PC-9 (cell line): ENCODE results near the gene CAP2.

Experiments
- EZH2 ChIP-seq: fragments of 200-600 bp; sonication (generic); IDR thresholded peaks from 2 replicates; pipeline ENCODE4 v1.8.0; 2017; ENCODE audit warnings: antibody characterized with exemption, low read depth
- TF ChIP-seq, protein P1 (sequence below): fragments of 200-600 bp; sonication (generic); conservative IDR thresholded peaks from 2 replicates; pipeline ENCODE4 v1.6.1; 2017; ENCODE audit warnings: mixed run types, antibody characterized with exemption, mild to moderate bottlenecking, moderate library complexity

DNA sequence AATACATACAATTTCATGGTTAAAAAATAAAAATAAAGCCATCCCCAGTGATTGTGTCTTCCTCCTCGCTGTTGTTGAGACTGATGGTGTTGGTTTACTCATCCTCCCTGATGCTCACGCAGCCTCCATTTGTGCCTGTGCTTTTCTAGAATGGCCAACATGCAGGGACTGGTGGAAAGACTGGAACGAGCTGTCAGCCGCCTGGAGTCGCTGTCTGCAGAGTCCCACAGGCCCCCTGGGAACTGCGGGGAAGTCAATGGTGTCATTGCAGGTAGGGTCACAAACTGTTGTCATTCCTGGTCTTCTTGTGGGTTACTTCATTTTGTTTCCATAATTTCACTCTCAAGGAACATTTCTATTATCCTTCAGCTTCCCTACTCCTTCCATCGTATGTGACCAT lies 28.0 kb downstream of the CAP2 start:
- TF ChIP-seq, protein P1, sequence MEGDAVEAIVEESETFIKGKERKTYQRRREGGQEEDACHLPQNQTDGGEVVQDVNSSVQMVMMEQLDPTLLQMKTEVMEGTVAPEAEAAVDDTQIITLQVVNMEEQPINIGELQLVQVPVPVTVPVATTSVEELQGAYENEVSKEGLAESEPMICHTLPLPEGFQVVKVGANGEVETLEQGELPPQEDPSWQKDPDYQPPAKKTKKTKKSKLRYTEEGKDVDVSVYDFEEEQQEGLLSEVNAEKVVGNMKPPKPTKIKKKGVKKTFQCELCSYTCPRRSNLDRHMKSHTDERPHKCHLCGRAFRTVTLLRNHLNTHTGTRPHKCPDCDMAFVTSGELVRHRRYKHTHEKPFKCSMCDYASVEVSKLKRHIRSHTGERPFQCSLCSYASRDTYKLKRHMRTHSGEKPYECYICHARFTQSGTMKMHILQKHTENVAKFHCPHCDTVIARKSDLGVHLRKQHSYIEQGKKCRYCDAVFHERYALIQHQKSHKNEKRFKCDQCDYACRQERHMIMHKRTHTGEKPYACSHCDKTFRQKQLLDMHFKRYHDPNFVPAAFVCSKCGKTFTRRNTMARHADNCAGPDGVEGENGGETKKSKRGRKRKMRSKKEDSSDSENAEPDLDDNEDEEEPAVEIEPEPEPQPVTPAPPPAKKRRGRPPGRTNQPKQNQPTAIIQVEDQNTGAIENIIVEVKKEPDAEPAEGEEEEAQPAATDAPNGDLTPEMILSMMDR = no peak
- no peak for TF ChIP-seq EZH2
